Measurements from ENCODE around the gene SH3RF3.

DNA sequence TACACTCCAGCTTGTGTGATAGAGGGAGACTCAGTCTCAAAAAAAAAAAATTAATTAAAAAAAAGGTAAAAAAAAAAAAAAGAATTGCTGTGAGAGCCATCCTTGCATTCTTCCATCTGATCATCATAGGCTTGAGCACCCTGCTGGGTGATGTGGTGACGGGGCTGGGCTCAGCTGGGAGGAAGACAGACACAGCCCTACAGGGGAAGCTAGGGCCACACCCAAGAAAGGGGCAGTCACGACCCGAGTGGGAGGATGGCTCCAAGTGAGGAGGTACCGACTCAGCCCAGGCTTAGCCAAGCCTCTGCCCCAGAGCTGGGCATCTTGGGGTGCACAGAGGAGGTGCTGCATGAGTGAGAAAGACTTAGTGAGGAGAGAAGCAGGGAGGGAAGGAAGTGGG, 165.5 kb downstream of the SH3RF3 start:
- no peak for TF ChIP-seq POLR2A (IDR thresholded peaks at IDR 0.05)
- TF ChIP-seq, protein P1, sequence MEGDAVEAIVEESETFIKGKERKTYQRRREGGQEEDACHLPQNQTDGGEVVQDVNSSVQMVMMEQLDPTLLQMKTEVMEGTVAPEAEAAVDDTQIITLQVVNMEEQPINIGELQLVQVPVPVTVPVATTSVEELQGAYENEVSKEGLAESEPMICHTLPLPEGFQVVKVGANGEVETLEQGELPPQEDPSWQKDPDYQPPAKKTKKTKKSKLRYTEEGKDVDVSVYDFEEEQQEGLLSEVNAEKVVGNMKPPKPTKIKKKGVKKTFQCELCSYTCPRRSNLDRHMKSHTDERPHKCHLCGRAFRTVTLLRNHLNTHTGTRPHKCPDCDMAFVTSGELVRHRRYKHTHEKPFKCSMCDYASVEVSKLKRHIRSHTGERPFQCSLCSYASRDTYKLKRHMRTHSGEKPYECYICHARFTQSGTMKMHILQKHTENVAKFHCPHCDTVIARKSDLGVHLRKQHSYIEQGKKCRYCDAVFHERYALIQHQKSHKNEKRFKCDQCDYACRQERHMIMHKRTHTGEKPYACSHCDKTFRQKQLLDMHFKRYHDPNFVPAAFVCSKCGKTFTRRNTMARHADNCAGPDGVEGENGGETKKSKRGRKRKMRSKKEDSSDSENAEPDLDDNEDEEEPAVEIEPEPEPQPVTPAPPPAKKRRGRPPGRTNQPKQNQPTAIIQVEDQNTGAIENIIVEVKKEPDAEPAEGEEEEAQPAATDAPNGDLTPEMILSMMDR (IDR thresholded peaks at IDR 0.05 in 4 of 5, conservative IDR thresholded peaks at IDR 0.05 in 1 of 5) = no peak
